NB4 (cell line): ENCODE data around the gene ARPC2.

ENCODE experiments used
- CTCF ChIP-seq: IDR thresholded peaks from one replicate; pipeline ENCODE4 v1.5.1; 2012; ENCODE audit warnings: low read depth, low read length
- MYC ChIP-seq: IDR thresholded peaks from 2 replicates; pipeline ENCODE4 v1.6.1; 2011; ENCODE audit warnings: low read depth, low read length
- POLR2A ChIP-seq: IDR thresholded peaks from 2 replicates; pipeline ENCODE4 v1.6.1; 2011; ENCODE audit warnings: mild to moderate bottlenecking; ENCODE audit not compliant: insufficient read length; ENCODE audit errors: extremely low read depth

- no peak for TF ChIP-seq CTCF
- TF ChIP-seq POLR2A, result no peak
- no peak for TF ChIP-seq MYC
These were observed 32.7 kb upstream of the ARPC2 start for GRCh38 chr2:218184331-218184730.
